BJ (cell line): ENCODE results near the gene PIK3R1. TPM values are rescaled to one million over a fixed set of nuclear protein-coding genes. Genes with fewer than 3 reads are reported as not detected.
A peak's percentile ranks its signal among the peaks of the same experiment; 100 is the strongest.

Source experiments
- CTCF ChIA-PET: fragments of 350-600 bp; formaldehyde crosslinking; extraction: SDS; loops from one replicate; lab custom pipeline; 2021; ENCODE audit warnings: antibody characterized with exemption, inconsistent platforms; lab: Yijun Ruan, JAX
- POLR2A ChIA-PET: fragments of 300-600 bp; sonication (Branson Sonifier 250); formaldehyde crosslinking; extraction: SDS; loops from one replicate; lab custom pipeline; 2021; ENCODE audit warnings: antibody characterized with exemption; lab: Charles Lee
- DNase-seq: peaks from one replicate; pipeline ENCODE4 v3.0.0-alpha.2; 2011; ENCODE audit warnings: low read depth
- H3K27me3 ChIP-seq: 2 replicates; pipeline ENCODE4 v1.6.0; 2011; ENCODE audit warnings: low read length; ENCODE audit not compliant: control insufficient read depth, insufficient read depth
- H3K36me3 ChIP-seq: 2 replicates; pipeline ENCODE4 v1.5.1; 2011; ENCODE audit warnings: low read length; ENCODE audit not compliant: control insufficient read depth, insufficient read depth
- H3K4me3 ChIP-seq: 2 replicates; pipeline ENCODE4 v1.5.1; 2011; ENCODE audit warnings: low read depth, mild to moderate bottlenecking, control low read depth, low read length
- CTCF ChIP-seq: IDR thresholded peaks from 2 replicates; pipeline ENCODE4 v1.5.1; 2011; ENCODE audit warnings: low read depth, mild to moderate bottlenecking, control low read depth, inconsistent platforms, low read length, moderate library complexity; ENCODE audit not compliant: insufficient read depth
- polyA plus RNA-seq: library from polyadenylated mRNA; depleted of rRNA; stranded (reverse); fragments of >200 nt; gene quantifications from 2 replicates; pipeline ENCODE4 v1.2.3, GENCODE V29; 2011

The PIK3R1 gene
- polyA plus RNA-seq, 1 experiment = 11.8 TPM

GRCh38 chr5:68287976-68288706, 72.6 kb downstream of the PIK3R1 start:
- Histone ChIP-seq H3K36me3 (peaks cover 6% of the 10 kb centered on the region), H3K4me3 (peak overlapping the region; percentile 34), H3K27me3 (no peaks in the 10 kb centered on the region)
- TF ChIP-seq CTCF = no peak
- no peak for DNase-seq
- POLR2A ChIA-PET = no interaction called here
- CTCF ChIA-PET = interaction anchor here (0.6 to 2.8 kb wide), 9 partner anchors 12 to 1039 kb away, joined by 3 to 26 read pairs (median 3); no protein-coding TSS in a partner anchor

- no peak for DNase-seq
- POLR2A ChIA-PET = no interaction called here
- CTCF ChIA-PET = interaction anchor here (0.7 to 1.2 kb wide), 3 partner anchors 11 to 1039 kb away, joined by 3 read pairs; no protein-coding TSS in a partner anchor
- H3K4me3 ChIP-seq = peak overlapping the region; percentile 34
- H3K27me3 ChIP-seq = no peaks in the 10 kb centered on the region
- TF ChIP-seq CTCF = no peak
- H3K36me3 ChIP-seq = peaks cover 3% of the 10 kb centered on the region
These were observed 73.2 kb downstream of the PIK3R1 start for GRCh38 chr5:68288707-68289134.

- POLR2A ChIA-PET = no interaction called here
- no peaks in the 10 kb centered on the region for H3K27me3 ChIP-seq
- CTCF ChIA-PET = no interaction called here
- H3K4me3 ChIP-seq = peak overlapping the region; percentile 34
- peaks cover under 1% of the 10 kb centered on the region; the same call in 1 of the 2 replicates for H3K36me3 ChIP-seq
- no peak for DNase-seq
- TF ChIP-seq CTCF = no peak
These were observed 73.9 kb downstream of the PIK3R1 start for GRCh38 chr5:68289498-68289897.

- POLR2A ChIA-PET = no interaction called here
- TF ChIP-seq CTCF = no peak
- 0 out of 2 replicates have a peak overlapping the region, but pooled peaks have one; percentile 1 for H3K4me3 ChIP-seq
- peaks cover 3% of the 10 kb centered on the region for H3K36me3 ChIP-seq
- DNase-seq = no peak
- CTCF ChIA-PET = interaction anchor here (0.9 kb wide), 1 partner anchor 679 kb away, joined by 4 read pairs; no protein-coding TSS in a partner anchor
- no peaks in the 10 kb centered on the region for H3K27me3 ChIP-seq
These were observed 74.7 kb downstream of the PIK3R1 start for GRCh38 chr5:68290260-68290674.

GRCh38 chr5:68290847-68291246, 75.3 kb downstream of the PIK3R1 start:
- Histone ChIP-seq H3K27me3 (no peaks in the 10 kb centered on the region), H3K36me3 (peaks cover 3% of the 10 kb centered on the region), H3K4me3 (peak overlapping the region; percentile 10; the same call in 1 of the 2 replicates)
- POLR2A ChIA-PET = no interaction called here
- CTCF ChIA-PET = interaction anchor here (0.8 kb wide), 1 partner anchor 240 kb away, joined by 3 read pairs; no protein-coding TSS in a partner anchor
- DNase-seq = no peak
- TF ChIP-seq CTCF = no peak
